ENCODE data around the gene NEK6. TPM values are rescaled to one million over a fixed set of nuclear protein-coding genes. Genes with fewer than 3 reads are reported as not detected.
A peak's percentile ranks its signal among the peaks of the same experiment; 100 is the strongest.

Gene NEK6
- total and polyA plus RNA-seq, 10 of the 15 experiments (the other 5 are each of a cell fraction or from before 2014, with no cell fraction given): 31.3 to 161 (median 89.2) TPM

DNA sequence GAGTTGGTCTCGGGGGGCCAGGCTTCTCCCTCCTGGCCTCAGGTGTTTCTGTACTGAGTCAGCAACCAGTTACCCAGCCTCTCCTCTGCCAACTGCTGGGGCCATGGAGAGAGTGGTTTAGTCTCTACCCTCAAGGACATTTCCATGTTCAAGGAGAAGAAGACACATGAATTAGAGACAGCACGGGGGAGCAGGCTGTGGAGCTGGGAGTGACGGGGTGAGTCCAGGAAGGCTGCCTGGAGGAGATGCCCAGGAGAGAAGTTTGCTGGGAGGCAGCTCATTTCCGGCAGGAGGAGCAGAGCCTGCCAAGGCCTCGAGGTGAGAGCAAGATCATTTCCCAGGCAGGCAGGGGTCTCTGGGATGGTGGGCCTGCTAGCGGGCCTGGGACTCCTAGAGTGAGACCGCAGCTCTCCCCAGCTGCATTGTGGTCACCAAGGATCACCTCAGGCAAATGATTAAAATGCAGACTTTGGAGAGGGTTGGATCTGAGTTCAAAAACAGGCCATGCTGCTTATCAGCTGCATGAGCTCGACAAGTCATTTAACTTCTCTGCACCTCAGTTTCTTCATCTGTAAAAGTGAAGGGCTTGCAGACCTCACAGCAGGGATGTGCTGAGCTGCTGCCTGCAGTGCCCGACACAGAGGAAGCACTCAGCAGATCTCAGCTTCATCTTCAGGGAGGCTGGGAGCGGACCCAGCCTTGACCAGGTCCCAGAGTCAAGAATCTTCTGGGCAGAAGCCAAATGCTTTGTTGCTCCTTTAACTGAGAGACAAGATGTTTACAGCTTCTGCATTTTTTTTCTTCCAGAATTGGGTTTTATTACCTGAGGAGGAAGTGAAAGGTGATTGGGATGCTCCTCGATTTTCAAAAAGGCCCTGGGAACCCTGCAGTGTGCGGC, 35.2 kb downstream of the NEK6 start:
- POLR2A ChIA-PET: interaction anchor here (0.8 to 5.4 kb wide), 10 partner anchors 11 to 166 kb away, joined by 3 to 45 read pairs (median 5); partner anchors contain the start of gene NEK6
- DNase-seq (ENCODE audit: low read depth, low spot score) (no peak), FAIRE-seq (no peak), ATAC-seq (peak; percentile 5; the same call in 2 of the 3 replicates)
- Histone ChIP-seq H3K4me2 (ENCODE audit: control insufficient read depth, insufficient read depth) (peak overlapping the region; percentile 77), H3K9ac (ENCODE audit: control insufficient read depth, insufficient read depth, low read length) (peak overlapping the region; percentile 49), H3K27me3 (replicated peaks in 1 of 2; ENCODE audit: control insufficient read depth in 2 of 2, insufficient read depth in 2 of 2, low read length in 1 of 2) (no peaks in the 10 kb centered on the region), H3K4me1 (ENCODE audit: control insufficient read depth, insufficient read depth, low read length) (peaks cover 82% of the 10 kb centered on the region), H3K4me3 (peak overlapping the region; percentile 56), H3K79me2 (ENCODE audit: control insufficient read depth, insufficient read depth, low read length) (peaks cover 100% of the 10 kb centered on the region), H3K36me3 (ENCODE audit: control insufficient read depth in 2 of 2, insufficient read depth in 2 of 2, low read length in 1 of 2) (peaks cover 25 to 35% of the 10 kb centered on the region in 2 experiments), H4K20me1 (ENCODE audit: control insufficient read depth, insufficient read depth) (peaks cover 16% of the 10 kb centered on the region), H3K9me3 (replicated peaks; ENCODE audit: control insufficient read depth, insufficient read depth, low read length) (no peaks in the 10 kb centered on the region), H3K27ac (ENCODE audit: control insufficient read depth, insufficient read depth) (peak overlapping the region; percentile 91), H2AFZ (ENCODE audit: control insufficient read depth, low read depth, low read length) (no peak overlapping the region)
- RAD21 ChIA-PET (ENCODE audit: unreplicated experiment): interaction anchor here (0.6 to 5.1 kb wide), 18 partner anchors 8 to 203 kb away, joined by 3 to 74 read pairs (median 6); no protein-coding TSS in a partner anchor
- TF ChIP-seq HDGF (IDR thresholded peaks at IDR 0.05) (peak; percentile 52; the same call in 1 of the 2 replicates), PAX5 (IDR thresholded peaks at IDR 0.05; ENCODE audit: borderline replicate concordance, low read depth, low read length) (no peak), BCL11A (IDR thresholded peaks at IDR 0.05; ENCODE audit: low read depth, low read length) (0 out of 2 replicates have a peak, but pooled peaks have one; percentile 5), IRF3 (IDR thresholded peaks at IDR 0.05) (0 out of 2 replicates have a peak, but pooled peaks have one; percentile 1), POLR2AphosphoS2 (IDR thresholded peaks at IDR 0.05; ENCODE audit: low read depth, low read length) (0 out of 2 replicates have a peak, but pooled peaks have one; percentile 8), IKZF2 (IDR thresholded peaks at IDR 0.05) (no peak), WRNIP1 (IDR thresholded peaks at IDR 0.05; ENCODE audit: borderline replicate concordance, low read depth, low read length) (peak; percentile 78; the same call in 1 of the 2 replicates), GATAD2B (conservative IDR thresholded peaks at IDR 0.05; ENCODE audit: low read depth) (0 out of 2 replicates have a peak, but pooled peaks have one; percentile 11), POU2F2 (IDR thresholded peaks at IDR 0.05; ENCODE audit: borderline replicate concordance, low read depth, low read length) (no peak)
- TF ChIP-seq, protein P1, sequence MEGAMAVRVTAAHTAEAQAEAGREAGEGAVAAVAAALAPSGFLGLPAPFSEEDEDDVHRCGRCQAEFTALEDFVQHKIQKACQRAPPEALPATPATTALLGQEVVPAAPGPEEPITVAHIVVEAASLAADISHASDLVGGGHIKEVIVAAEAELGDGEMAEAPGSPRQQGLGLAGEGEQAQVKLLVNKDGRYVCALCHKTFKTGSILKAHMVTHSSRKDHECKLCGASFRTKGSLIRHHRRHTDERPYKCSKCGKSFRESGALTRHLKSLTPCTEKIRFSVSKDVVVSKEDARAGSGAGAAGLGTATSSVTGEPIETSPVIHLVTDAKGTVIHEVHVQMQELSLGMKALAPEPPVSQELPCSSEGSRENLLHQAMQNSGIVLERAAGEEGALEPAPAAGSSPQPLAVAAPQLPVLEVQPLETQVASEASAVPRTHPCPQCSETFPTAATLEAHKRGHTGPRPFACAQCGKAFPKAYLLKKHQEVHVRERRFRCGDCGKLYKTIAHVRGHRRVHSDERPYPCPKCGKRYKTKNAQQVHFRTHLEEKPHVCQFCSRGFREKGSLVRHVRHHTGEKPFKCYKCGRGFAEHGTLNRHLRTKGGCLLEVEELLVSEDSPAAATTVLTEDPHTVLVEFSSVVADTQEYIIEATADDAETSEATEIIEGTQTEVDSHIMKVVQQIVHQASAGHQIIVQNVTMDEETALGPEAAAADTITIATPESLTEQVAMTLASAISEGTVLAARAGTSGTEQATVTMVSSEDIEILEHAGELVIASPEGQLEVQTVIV (IDR thresholded peaks at IDR 0.05; ENCODE audit: borderline replicate concordance, partially characterized antibody): no peak
- TF ChIP-seq, protein P2, sequence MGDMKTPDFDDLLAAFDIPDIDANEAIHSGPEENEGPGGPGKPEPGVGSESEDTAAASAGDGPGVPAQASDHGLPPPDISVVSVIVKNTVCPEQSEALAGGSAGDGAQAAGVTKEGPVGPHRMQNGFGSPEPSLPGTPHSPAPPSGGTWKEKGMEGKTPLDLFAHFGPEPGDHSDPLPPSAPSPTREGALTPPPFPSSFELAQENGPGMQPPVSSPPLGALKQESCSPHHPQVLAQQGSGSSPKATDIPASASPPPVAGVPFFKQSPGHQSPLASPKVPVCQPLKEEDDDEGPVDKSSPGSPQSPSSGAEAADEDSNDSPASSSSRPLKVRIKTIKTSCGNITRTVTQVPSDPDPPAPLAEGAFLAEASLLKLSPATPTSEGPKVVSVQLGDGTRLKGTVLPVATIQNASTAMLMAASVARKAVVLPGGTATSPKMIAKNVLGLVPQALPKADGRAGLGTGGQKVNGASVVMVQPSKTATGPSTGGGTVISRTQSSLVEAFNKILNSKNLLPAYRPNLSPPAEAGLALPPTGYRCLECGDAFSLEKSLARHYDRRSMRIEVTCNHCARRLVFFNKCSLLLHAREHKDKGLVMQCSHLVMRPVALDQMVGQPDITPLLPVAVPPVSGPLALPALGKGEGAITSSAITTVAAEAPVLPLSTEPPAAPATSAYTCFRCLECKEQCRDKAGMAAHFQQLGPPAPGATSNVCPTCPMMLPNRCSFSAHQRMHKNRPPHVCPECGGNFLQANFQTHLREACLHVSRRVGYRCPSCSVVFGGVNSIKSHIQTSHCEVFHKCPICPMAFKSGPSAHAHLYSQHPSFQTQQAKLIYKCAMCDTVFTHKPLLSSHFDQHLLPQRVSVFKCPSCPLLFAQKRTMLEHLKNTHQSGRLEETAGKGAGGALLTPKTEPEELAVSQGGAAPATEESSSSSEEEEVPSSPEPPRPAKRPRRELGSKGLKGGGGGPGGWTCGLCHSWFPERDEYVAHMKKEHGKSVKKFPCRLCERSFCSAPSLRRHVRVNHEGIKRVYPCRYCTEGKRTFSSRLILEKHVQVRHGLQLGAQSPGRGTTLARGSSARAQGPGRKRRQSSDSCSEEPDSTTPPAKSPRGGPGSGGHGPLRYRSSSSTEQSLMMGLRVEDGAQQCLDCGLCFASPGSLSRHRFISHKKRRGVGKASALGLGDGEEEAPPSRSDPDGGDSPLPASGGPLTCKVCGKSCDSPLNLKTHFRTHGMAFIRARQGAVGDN (IDR thresholded peaks at IDR 0.05): peak; percentile 47; the same call in 1 of the 2 replicates
- CTCF ChIA-PET: interaction anchor here (0.7 to 5.0 kb wide), 17 partner anchors 11 to 329 kb away, joined by 3 to 42 read pairs (median 5); partner anchors contain the start of gene NEK6
- BruUV-seq (replicated peaks): no TSS peak
- intact Hi-C loops (cut with micrococcal nuclease; ENCODE audit: unreplicated experiment) (no loop called here), in situ Hi-C loops (cut with MboI) (loop anchor here (25.0 kb wide), 1 partner anchor 156 kb away; no protein-coding TSS in a partner anchor)
- 32% methylated on average over 12 of the region's 12 CpGs for WGBS (ENCODE audit: insufficient coverage, insufficient replicate concordance, low lambda C conversion rate, missing lambda C conversion rate)
- SMC1A ChIA-PET (ENCODE audit: uncharacterized antibody, unreplicated experiment): interaction anchor here (0.6 to 9.9 kb wide), 20 partner anchors 9 to 329 kb away, joined by 3 to 132 read pairs (median 6); no protein-coding TSS in a partner anchor

Data from GM12878 (cell line).